Measurements from ENCODE around the gene PLSCR3.

PLSCR3 gene

GRCh38 chr17:7405350-7406234 is 11.3 kb upstream of the PLSCR3 start:
- DNase-seq (ENCODE audit: low spot score), result peak; percentile 57

- no peak for DNase-seq (ENCODE audit: low spot score)
These were observed 10.5 kb upstream of the PLSCR3 start for GRCh38 chr17:7404737-7405349.

- peak; percentile 100 for DNase-seq (ENCODE audit: low spot score)
These were observed 9.8 kb upstream of the PLSCR3 start, which contains the start of gene TMEM256 for GRCh38 chr17:7403977-7404736. TSS of gene TMEM256 (minus strand) at chr17:7404097. CDS start at chr17:7404084, 13 bp downstream.

GRCh38 chr17:7403727-7403976 is 9.3 kb upstream of the PLSCR3 start:
- DNase-seq (ENCODE audit: low spot score), result no peak

GRCh38 chr17:7403043-7403726 is 8.9 kb upstream of the PLSCR3 start:
- DNase-seq (ENCODE audit: low spot score), result no peak

GRCh38 chr17:7398612-7399011 is 4.3 kb upstream of the PLSCR3 start:
- DNase-seq (ENCODE audit: low spot score), result no peak

GRCh38 chr17:7396147-7396546 is 1.8 kb upstream of the PLSCR3 start:
- no peak for DNase-seq (ENCODE audit: low spot score)

- DNase-seq (ENCODE audit: low spot score), result no peak
These were observed 493 bp downstream of the PLSCR3 start for GRCh38 chr17:7393613-7394451.

- no peak for DNase-seq (ENCODE audit: low spot score)
These were observed 1.4 kb downstream of the PLSCR3 start for GRCh38 chr17:7392696-7393612.

- no peak for DNase-seq (ENCODE audit: low spot score)
These were observed 3.0 kb downstream of the PLSCR3 start for GRCh38 chr17:7391307-7391706.

- DNase-seq (ENCODE audit: low spot score), result no peak
These were observed 4.1 kb downstream of the PLSCR3 start for GRCh38 chr17:7389924-7390910.

GRCh38 chr17:7388856-7389255 is 5.5 kb downstream of the PLSCR3 start:
- no peak for DNase-seq (ENCODE audit: low spot score)

- DNase-seq (ENCODE audit: low spot score), result no peak
These were observed 9.7 kb downstream of the PLSCR3 start for GRCh38 chr17:7384489-7385081.

- DNase-seq (ENCODE audit: low spot score), result peak; percentile 20
These were observed 10.4 kb downstream of the PLSCR3 start for GRCh38 chr17:7383742-7384488.

- DNase-seq (ENCODE audit: low spot score), result no peak
These were observed 11.0 kb downstream of the PLSCR3 start for GRCh38 chr17:7383371-7383741.

GRCh38 chr17:7382901-7383300 is 11.4 kb downstream of the PLSCR3 start:
- DNase-seq (ENCODE audit: low spot score), result no peak

GRCh38 chr17:7380855-7381683 is 13.3 kb downstream of the PLSCR3 start, which contains the start of gene TNK1:
TSS of gene TNK1 (plus strand) at chr17:7381089. CDS start at chr17:7382927, 1,838 bp downstream.
- no peak for DNase-seq (ENCODE audit: low spot score)

All from Ammon's horn (tissue), 1 donor.